HG03460 (cell line): ENCODE measurements around the gene INS.

Experiments used
- ATAC-seq: cut with Tn5 transposase; IDR thresholded peaks from one replicate; pipeline ENCODE4 v1.9.1; 2021; ENCODE audit not compliant: unreplicated experiment

Gene INS

GRCh38 chr11:2166091-2166851 is 5.3 kb upstream of the INS start:
- ATAC-seq: no peak

- ATAC-seq: no peak
Observed at GRCh38 chr11:2165571-2165970, 4.6 kb upstream of the INS start.

- no peak for ATAC-seq
Observed at GRCh38 chr11:2164861-2165555, 4.0 kb upstream of the INS start.

DNA sequence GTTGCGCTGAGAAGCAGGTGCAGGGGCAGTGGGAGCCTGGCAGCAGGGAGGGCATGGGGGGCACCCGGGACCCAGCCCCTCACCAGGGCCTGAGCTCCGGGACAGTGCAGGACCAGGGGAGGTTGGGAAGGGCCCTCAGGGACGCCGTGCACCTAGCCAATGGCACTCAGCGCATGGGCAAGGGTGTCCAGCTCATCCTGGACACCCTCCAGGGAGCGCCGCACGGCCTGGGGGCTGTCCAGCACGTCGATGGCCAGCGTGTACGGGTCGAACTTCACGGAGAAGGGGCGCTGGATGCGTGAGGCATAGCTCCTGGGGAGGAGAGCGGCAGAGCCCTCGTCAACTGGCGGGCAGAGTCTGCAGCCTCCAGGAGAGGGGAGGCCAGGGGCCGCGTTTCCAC is 3.1 kb upstream of the INS start:
- ATAC-seq: no peak

GRCh38 chr11:2163428-2163978 is 2.5 kb upstream of the INS start:
- no peak for ATAC-seq

- no peak for ATAC-seq
Observed at GRCh38 chr11:2159536-2160413, 1.2 kb downstream of the INS start.

DNA sequence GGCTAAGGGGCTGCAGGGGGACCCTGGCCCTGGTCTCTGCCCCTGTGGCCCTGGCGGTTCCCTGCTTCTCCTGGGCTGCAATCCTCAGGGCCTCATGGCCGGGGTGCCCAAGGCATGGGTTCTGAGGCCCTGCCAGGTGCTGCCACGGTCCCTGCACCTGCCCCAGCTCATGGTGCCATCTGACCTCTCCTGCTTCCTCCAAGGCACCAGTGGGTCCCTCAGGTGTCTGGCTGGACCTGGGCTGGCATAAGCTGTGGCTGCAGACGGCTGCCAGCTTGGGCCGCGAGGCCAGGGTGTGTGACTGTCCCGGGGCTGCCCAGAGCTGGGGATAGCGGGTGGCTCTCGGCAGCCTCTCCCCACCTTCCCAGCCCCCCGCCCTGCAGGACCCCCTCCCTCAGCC is 2.0 kb downstream of the INS start:
- no peak for ATAC-seq

DNA sequence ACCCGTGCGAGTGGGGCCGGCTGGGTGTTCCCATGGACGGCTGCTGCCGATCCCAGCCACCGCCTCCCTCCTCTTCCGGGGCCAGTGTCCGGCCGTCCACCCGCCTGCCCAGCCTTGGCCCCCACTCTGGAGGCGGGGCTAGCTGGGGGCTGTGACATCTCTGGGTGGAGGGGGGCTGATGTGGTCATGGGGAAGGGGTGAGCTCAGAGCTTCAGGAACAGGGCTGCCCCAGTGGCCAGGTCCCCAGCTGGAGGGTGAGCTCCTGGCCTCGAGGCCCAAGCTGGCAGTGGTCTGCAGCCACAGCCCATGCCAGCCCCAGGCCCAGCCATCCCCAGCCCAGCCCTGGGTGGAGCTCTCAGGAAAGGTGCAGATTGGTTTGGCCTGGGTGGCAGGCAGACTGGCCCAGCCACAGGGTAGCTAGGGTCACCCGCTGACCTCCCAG is 2.7 kb downstream of the INS start:
- no peak for ATAC-seq

DNA sequence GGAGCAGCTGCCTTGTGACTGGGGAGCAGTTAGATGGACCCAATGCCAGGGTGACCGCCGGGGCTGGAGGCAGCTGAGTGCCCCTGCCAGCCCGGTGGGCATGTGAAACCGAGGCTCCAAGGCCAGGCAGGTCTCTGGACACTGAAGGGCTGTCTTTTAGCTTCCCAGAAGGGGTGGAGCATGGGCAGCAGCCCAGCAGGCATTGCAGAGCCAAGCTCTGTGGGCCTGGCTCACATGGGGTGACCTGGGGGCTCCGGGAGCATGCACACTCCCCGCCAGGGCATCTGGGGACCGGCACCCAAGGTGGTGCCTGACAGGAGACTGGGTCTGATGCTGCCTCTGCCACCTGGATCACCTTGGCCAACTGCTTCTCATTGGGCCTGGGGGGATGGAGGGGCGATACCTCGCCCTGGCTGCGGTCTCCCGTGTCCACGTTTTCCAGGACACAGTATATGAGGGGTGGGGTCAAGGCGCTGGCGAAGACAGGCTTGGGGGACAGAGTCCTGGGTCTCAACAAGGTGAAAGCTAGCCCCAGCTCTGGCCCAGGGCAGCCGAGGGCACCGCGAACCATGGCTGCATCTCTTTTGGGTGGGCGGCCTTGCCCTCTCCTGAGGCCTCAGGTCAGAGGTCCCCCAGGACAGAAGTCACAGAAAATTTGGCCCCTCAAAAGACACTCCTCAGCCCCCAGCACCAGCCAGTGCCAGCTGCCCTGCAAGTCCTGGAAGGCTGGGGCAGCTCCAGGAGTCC is 3.5 kb downstream of the INS start:
- ATAC-seq: no peak

DNA sequence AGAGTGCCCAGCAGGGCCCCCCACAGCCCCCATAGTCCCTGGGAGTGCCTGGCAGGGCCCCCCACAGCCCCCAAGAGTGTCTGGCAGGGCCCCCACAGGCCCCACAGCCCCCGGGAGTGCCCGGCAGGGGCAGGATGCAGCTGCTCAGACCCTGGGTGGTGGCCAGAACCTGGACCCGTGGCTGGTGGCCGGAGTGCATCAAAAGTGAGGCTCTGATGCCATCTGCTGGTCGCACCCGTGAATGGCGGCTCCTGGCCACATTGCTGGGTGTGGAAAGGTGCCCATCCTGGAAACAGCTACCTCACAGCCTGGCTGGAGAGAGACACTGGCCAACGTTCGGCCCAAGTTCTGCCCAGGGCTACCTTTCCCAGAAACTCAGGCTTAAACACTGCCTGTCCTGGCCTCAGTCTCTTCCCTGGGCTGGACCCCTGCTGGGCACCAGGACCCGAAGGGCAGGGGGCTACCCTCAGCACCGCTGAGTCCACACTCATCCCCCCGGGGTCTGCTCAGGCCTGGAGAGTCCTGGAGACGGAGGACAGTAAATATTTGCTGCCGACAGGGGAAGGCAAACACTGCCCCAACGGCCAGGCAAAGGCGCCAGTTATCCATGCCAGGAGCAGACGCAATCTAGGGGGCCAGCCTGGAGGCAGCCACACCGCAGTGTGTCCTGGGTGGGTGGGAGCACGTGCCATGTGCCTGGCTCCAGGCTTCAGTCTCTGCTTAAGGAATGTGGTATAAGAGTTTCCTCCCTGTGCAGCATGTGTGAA is 4.4 kb downstream of the INS start:
- ATAC-seq: no peak

GRCh38 chr11:2155511-2155910 is 5.5 kb downstream of the INS start:
- ATAC-seq: no peak

GRCh38 chr11:2154889-2155288 is 6.1 kb downstream of the INS start:
- no peak for ATAC-seq

- ATAC-seq: no peak
Observed at GRCh38 chr11:2154195-2154585, 6.8 kb downstream of the INS start.

DNA sequence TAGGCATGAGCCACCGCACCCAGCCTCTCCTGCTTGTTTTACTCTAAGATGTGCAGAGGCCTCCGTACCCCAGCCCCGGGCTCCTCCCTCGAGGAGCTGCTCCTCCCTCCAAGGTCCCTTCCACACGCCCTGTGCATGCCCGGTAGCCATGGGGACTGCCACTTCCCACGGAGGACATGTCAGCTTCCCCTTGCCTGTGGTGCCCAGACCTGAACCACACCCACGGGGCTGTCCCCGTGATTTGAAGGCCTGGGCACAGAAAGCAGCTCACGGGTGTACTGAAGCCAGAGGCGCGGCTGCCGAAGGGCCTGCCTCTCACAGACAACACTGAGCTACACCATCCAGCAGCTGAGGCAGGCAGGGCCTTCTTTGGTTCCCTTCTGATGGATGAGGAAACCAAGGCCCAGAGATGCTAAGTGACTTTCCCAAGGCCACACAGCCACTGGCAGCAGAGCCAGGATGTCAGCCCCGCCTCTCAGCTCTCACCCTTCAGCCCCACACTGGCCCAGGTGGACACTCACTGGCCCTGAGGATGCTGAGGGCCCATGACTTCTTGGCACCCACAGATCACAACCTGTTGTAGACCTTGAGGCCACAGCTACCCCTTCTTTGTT is 7.3 kb downstream of the INS start:
- no peak for ATAC-seq

GRCh38 chr11:2151500-2152257 is 9.3 kb downstream of the INS start:
- no peak for ATAC-seq

DNA sequence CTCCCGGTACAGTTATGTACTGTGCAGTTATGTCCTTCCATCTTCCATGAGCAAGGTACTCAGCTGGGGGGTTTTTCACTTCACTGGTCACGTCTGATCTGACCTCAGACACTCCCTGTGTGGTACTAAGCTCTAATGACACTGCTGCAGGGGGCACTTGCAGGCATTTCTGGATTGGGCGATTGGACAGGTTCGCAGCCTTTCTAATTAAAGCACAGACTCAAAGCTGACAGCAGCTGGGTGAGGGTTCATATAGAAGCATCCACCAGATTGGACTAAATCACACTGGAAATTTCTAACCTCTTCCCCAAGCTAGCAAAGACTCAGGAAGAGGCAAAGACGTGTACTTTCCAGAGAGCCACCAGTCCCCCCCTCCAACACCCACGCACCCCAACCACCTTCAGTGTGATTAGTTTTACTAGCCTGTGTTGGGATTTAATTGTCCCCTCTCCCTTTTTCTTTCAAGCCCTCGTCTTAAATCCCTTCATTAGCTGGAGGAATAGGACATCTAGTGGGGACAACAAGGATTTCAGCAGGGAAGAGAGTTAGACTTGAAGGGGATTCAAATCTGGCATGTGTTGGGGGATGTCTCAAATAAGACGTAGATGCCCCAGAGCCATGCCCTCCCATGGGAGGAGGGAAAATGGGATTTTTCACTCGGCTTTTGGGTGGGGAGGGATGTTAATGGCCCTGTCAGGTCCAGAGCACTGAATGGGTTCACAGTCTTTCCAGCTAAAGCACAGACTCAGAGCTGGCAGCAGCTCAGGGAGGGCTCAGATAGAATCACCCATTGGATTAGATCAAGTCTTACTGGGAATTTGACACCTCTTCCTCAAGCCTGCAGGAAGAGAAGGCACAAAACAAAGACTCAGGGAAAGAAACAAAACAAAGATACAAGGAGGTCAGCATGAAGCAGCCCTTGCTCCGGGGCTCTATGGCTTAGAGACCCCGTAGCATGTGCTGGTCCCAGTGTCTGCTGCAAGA is 10.9 kb downstream of the INS start:
- no peak for ATAC-seq

DNA sequence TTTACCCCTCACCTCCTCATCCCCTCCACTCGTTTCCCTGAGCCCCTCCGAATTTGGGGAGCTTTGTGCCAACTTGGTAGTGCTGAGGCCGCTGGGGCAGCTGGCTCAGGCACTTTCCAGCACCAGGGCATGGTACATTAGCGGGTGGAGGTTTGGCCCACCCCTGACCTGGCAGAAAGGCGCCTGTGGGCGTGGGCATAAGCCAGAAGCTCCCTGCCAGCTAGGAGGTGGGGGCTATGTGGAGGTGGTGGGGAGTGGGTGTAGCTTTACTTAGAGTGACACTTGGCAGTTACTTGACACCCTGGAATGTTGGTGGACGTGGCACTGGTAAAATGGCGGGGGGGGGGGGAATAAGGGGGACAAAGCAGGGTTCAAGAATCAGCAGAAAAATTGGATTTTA is 11.5 kb downstream of the INS start:
- no peak for ATAC-seq

DNA sequence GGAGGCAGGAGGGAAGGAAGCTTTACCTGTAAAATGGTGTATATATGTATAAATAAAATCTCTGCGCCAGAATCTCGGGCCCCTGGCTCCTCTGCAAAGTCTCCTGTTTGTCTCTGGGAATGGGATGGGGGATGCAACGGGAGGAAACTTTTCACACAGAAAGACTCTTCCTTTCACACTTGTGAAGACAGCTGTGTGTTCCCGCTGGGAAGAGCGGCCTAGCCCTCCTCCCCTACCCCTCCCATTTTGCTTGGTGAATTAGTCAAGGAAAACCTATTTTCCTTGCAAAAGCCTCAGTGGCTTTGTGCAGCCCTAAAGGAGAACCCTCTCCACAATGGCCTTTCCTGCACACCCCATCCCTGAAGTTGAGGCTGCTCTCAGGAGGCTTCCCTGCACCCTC is 12.4 kb downstream of the INS start:
- ATAC-seq: no peak
